Measurements from ENCODE around the gene ROCK2. TPM values are rescaled to one million over a fixed set of nuclear protein-coding genes. Genes with fewer than 3 reads are reported as not detected.
"Not testable (repeated sequence)": the region's sequence is repeated elsewhere in the genome, so short reads cannot be mapped to it uniquely, and the experiment has no call there.

The ROCK2 gene
- total and polyA plus RNA-seq, 2 donors (not counting 1 experiment from before 2014, with no cell fraction given) = 2.3 to 30.2 TPM

DNA sequence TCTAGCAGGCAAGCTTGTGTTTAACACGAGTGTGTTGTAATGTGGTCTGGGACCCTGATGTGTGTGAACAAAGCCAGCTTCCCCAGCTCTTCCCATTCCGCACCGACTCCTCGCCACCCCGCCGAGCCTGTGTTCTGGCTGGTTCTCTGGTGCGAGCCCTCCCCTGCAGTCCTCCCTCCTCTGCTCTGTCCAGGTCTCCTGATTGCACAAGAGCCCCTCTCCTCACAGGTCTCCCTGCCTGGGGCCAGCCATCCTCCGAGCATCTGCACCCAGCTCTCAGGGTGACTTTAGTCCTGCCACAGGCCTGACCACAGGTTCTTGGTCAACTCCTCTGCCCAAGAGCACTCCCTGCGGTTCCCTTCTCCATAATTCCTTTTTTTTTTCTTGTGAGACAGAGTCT is 175.9 kb downstream of the ROCK2 start:
- H3K36me3 ChIP-seq (replicated peaks in 1 of 2; ENCODE audit: control extremely low read depth in 1 of 2, control insufficient read depth in 1 of 2, extremely low read depth in 1 of 2, insufficient read depth in 2 of 2, low read length in 1 of 2) = no peaks in the 10 kb centered on the region
- H3K4me1 ChIP-seq (ENCODE audit: control insufficient read depth in 2 of 2, insufficient read depth in 2 of 2, low read length in 2 of 2) = no peaks in the 10 kb centered on the region
- H3K4me1 Mint-ChIP-seq = no peaks in the 10 kb centered on the region
- H3K27ac Mint-ChIP-seq = no peak overlapping the region
- no peak overlapping the region for H2AFZ ChIP-seq (ENCODE audit: insufficient read depth, low read depth, low read length, poor library complexity, severe bottlenecking)
- no peaks in the 10 kb centered on the region for H3K79me2 ChIP-seq (ENCODE audit: control insufficient read depth, insufficient read depth, low read length)
- intact Hi-C loops (cut with micrococcal nuclease) = no loop called here
- no peak overlapping the region for H3K4me3 ChIP-seq (ENCODE audit: control extremely low read depth in 1 of 5, extremely low read depth in 1 of 5, insufficient read depth in 1 of 5, low read depth in 2 of 5, low read length in 4 of 5)
- DNase-seq (no peak), ATAC-seq (ENCODE audit: low read depth) (no peak)
- H3K9me3 ChIP-seq (ENCODE audit: control extremely low read depth in 1 of 3, control insufficient read depth in 2 of 3, insufficient read depth in 1 of 3, low read length in 2 of 3) = no peaks in the 10 kb centered on the region
- TF ChIP-seq EZH2 (IDR thresholded peaks at IDR 0.05; ENCODE audit: borderline replicate concordance, insufficient read depth, low read depth, low read length, poor library complexity, severe bottlenecking) (no peak), CTCF (IDR thresholded peaks at IDR 0.05) (no peak)
- H3K9me3 Mint-ChIP-seq (ENCODE audit: insufficient read depth) = no peaks in the 10 kb centered on the region
- 98% methylated on average over 6 of the region's 9 CpGs for WGBS (ENCODE audit: insufficient coverage)
- no peaks in the 10 kb centered on the region for H3K27me3 ChIP-seq (replicated peaks in 1 of 4; ENCODE audit: control extremely low read depth in 1 of 4, control insufficient read depth in 3 of 4, insufficient read depth in 4 of 4, low read length in 3 of 4)
- no peaks in the 10 kb centered on the region for H4K20me1 ChIP-seq (ENCODE audit: control insufficient read depth, insufficient read depth, low read length, poor library complexity, severe bottlenecking)
- POLR2A ChIA-PET = no interaction called here
- no peaks in the 10 kb centered on the region for H3K27me3 Mint-ChIP-seq
- CTCF ChIA-PET = interaction anchor here (0.7 kb wide), 1 partner anchor 33 kb away, joined by 3 read pairs; no protein-coding TSS in a partner anchor
- H3K4me3 Mint-ChIP-seq = no peak overlapping the region
- H3K9ac ChIP-seq (ENCODE audit: low read length) = no peak overlapping the region
- H3K4me2 ChIP-seq (replicated peaks; ENCODE audit: low read depth, low read length, poor library complexity, severe bottlenecking) = no peak overlapping the region
- no peak overlapping the region for H3K27ac ChIP-seq (ENCODE audit: low read length in 2 of 2)

DNA sequence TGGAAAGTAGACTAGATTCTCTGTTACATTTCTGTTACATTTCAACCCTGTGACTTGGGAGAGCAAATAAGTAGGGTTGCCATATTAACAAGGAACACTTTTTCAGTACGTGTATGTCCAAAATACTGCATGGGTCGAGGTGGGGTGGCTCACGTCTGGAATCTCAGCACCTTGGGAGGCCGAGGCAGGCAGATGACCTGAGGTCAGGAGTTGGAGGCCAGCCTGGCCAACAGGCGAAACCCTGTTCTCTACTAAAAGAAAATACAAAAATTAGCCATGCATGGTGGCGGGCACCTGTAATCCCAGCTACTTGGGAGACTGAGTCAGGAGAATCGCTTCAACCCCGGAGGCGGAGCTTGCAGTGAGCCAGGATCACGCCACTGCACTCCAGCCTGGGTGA is 178.0 kb downstream of the ROCK2 start:
- TF ChIP-seq EZH2 (IDR thresholded peaks at IDR 0.05; ENCODE audit: borderline replicate concordance, insufficient read depth, low read depth, low read length, poor library complexity, severe bottlenecking) (no peak), CTCF (IDR thresholded peaks at IDR 0.05) (no peak)
- POLR2A ChIA-PET = no interaction called here
- no peak for ATAC-seq (ENCODE audit: low read depth)
- Histone ChIP-seq H3K27me3 (replicated peaks in 1 of 4; ENCODE audit: control extremely low read depth in 1 of 4, control insufficient read depth in 3 of 4, insufficient read depth in 4 of 4, low read length in 3 of 4) (no peaks in the 10 kb centered on the region), H3K4me2 (replicated peaks; ENCODE audit: low read depth, low read length, poor library complexity, severe bottlenecking) (no peak overlapping the region), H4K20me1 (ENCODE audit: control insufficient read depth, insufficient read depth, low read length, poor library complexity, severe bottlenecking) (no peaks in the 10 kb centered on the region), H3K4me1 (ENCODE audit: control insufficient read depth in 2 of 2, insufficient read depth in 2 of 2, low read length in 2 of 2) (peaks cover 0 to under 1% of the 10 kb centered on the region in 2 donors), H3K9me3 (ENCODE audit: control extremely low read depth in 1 of 3, control insufficient read depth in 2 of 3, insufficient read depth in 1 of 3, low read length in 2 of 3) (no peaks in the 10 kb centered on the region), H3K4me3 (ENCODE audit: control extremely low read depth in 1 of 5, extremely low read depth in 1 of 5, insufficient read depth in 1 of 5, low read depth in 2 of 5, low read length in 4 of 5) (no peak overlapping the region), H3K27ac (ENCODE audit: low read length in 2 of 2) (no peak overlapping the region), H3K79me2 (ENCODE audit: control insufficient read depth, insufficient read depth, low read length) (no peaks in the 10 kb centered on the region), H2AFZ (ENCODE audit: insufficient read depth, low read depth, low read length, poor library complexity, severe bottlenecking) (no peak overlapping the region), H3K36me3 (replicated peaks in 1 of 2; ENCODE audit: control extremely low read depth in 1 of 2, control insufficient read depth in 1 of 2, extremely low read depth in 1 of 2, insufficient read depth in 2 of 2, low read length in 1 of 2) (no peaks in the 10 kb centered on the region), H3K9ac (ENCODE audit: low read length) (no peak overlapping the region)
- Mint-ChIP-seq H3K27ac (no peak overlapping the region), H3K9me3 (ENCODE audit: insufficient read depth) (no peaks in the 10 kb centered on the region), H3K27me3 (no peaks in the 10 kb centered on the region), H3K4me1 (no peaks in the 10 kb centered on the region), H3K4me3 (no peak overlapping the region)
- intact Hi-C loops (cut with micrococcal nuclease) = no loop called here
- DNase-seq = no peak
- CTCF ChIA-PET = no interaction called here
- 91% methylated on average over 8 of the region's 10 CpGs for WGBS (ENCODE audit: insufficient coverage)

GRCh38 chr2:11165046-11165445 is 179.4 kb downstream of the ROCK2 start:
- H3K4me3 ChIP-seq (ENCODE audit: control extremely low read depth in 1 of 5, extremely low read depth in 1 of 5, insufficient read depth in 1 of 5, low read depth in 2 of 5, low read length in 4 of 5); H3K27ac ChIP-seq (ENCODE audit: low read length in 2 of 2); intact Hi-C loops (cut with micrococcal nuclease); H3K27me3 ChIP-seq (replicated peaks in 1 of 4; ENCODE audit: control extremely low read depth in 1 of 4, control insufficient read depth in 3 of 4, insufficient read depth in 4 of 4, low read length in 3 of 4); H3K4me2 ChIP-seq (replicated peaks; ENCODE audit: low read depth, low read length, poor library complexity, severe bottlenecking); H3K9me3 Mint-ChIP-seq (ENCODE audit: insufficient read depth); POLR2A ChIA-PET; H3K27me3 Mint-ChIP-seq; H3K9ac ChIP-seq (ENCODE audit: low read length); H3K9me3 ChIP-seq (ENCODE audit: control extremely low read depth in 1 of 3, control insufficient read depth in 2 of 3, insufficient read depth in 1 of 3, low read length in 2 of 3); H3K4me3 Mint-ChIP-seq; DNase-seq; H3K79me2 ChIP-seq (ENCODE audit: control insufficient read depth, insufficient read depth, low read length); CTCF ChIA-PET; H4K20me1 ChIP-seq (ENCODE audit: control insufficient read depth, insufficient read depth, low read length, poor library complexity, severe bottlenecking); H3K36me3 ChIP-seq (replicated peaks in 1 of 2; ENCODE audit: control extremely low read depth in 1 of 2, control insufficient read depth in 1 of 2, extremely low read depth in 1 of 2, insufficient read depth in 2 of 2, low read length in 1 of 2); ATAC-seq (ENCODE audit: low read depth); H3K27ac Mint-ChIP-seq; H2AFZ ChIP-seq (ENCODE audit: insufficient read depth, low read depth, low read length, poor library complexity, severe bottlenecking): not testable (repeated sequence)
- WGBS (ENCODE audit: insufficient coverage) = over 99% methylated on average over 16 of the region's 28 CpGs
- peaks cover 7 to 12% of the 10 kb centered on the region in 2 donors for H3K4me1 ChIP-seq (ENCODE audit: control insufficient read depth in 2 of 2, insufficient read depth in 2 of 2, low read length in 2 of 2)
- H3K4me1 Mint-ChIP-seq = peaks cover 12% of the 10 kb centered on the region
